HFFc6 (cell line): Measurements from ENCODE around the gene SEPTIN1. TPM values are rescaled to one million over a fixed set of nuclear protein-coding genes. Genes with fewer than 3 reads are reported as not detected.
"Not testable (repeated sequence)": the region's sequence is repeated elsewhere in the genome, so short reads cannot be mapped to it uniquely, and the experiment has no call there.

Source experiments
- DNase-seq: peaks from one replicate; pipeline ENCODE4 v3.0.0-alpha.2; 2018
- H3K27ac Mint-ChIP-seq: 2 replicates; pipeline ENCODE4 v1.8.0; 2020; ENCODE audit warnings: mild to moderate bottlenecking, mixed read lengths
- H3K27me3 Mint-ChIP-seq: 2 replicates; pipeline ENCODE4 v1.8.0; 2021; ENCODE audit warnings: mild to moderate bottlenecking, moderate library complexity, mixed read lengths; ENCODE audit not compliant: insufficient read depth
- H3K36me3 Mint-ChIP-seq: 2 replicates; pipeline ENCODE4 v1.8.0; 2021; ENCODE audit warnings: low read depth, mixed read lengths
- H3K4me1 Mint-ChIP-seq: 2 replicates; pipeline ENCODE4 v1.8.0; 2020; ENCODE audit warnings: low read depth, mixed read lengths
- H3K4me3 Mint-ChIP-seq: 2 replicates; pipeline ENCODE4 v1.8.0; 2020; ENCODE audit warnings: mild to moderate bottlenecking, moderate library complexity, mixed read lengths
- H3K9me3 Mint-ChIP-seq: 2 replicates; pipeline ENCODE4 v1.8.0; 2020; ENCODE audit warnings: mild to moderate bottlenecking, mixed read lengths
- total RNA-seq, 6 experiments: library from RNA; stranded (reverse); fragmentation: NEBNext Ultra II Directional; extraction: Animal tissue kit (Norgen Biotek cat#: 25700); gene quantifications; 2 replicates in 1 of 6; 3 replicates in 5 of 6; pipeline ENCODE4 v1.2.3, GENCODE V29; 2021
- TF ChIP-seq, protein P1 (sequence below): fragments of 200-600 bp; sonication (generic); IDR thresholded peaks from 2 replicates; pipeline ENCODE4 v1.5.0; 2021; ENCODE audit warnings: antibody characterized with exemption, mild to moderate bottlenecking

Gene SEPTIN1
- total RNA-seq, 6 experiments from 2014 or later: 1.5 to 2.8 (median 1.8) TPM

DNA sequence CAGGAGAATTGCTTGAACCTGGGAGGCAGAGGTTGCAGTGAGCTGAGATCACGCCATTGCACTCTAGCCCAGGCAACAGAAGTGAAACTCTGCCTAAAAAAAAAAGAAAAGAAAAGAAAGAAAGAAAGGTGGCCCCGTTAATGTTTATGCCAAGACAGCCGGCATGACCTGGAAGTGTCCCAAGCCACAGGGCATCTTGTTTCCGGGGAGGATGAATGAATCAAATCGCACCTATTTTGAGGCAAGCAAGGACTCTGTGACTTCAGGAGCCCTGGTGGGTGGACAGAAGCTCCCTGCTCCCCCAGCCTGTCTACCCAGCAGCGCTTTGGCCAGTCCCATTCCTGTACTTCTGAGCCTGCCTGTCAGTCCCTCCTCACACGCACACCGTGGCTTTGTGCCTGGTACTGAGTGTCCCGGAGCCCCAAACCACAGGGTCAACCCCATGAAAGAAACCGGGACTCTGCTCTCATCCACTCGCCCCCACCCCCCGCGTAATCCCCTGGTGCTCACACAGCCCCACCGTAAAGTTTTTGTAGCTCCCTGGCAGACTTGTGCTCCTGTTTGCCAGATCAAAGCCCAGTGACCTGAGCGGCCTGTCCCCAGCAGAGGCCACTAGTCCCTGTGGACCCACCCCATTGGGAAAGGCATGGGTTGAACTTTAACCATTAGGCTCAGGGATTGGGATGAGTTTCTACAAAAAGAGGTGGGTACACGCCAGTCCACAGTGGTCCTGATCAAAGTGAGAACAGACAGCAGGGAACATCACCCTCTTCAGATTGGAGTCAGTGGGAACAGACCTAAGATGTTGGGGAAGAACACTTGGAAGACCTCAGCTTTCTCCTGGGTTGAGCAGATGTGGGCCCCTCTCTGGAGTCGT is 46.5 kb downstream of the SEPTIN1 start:
- Mint-ChIP-seq H3K4me1 (peaks cover 18% of the 10 kb centered on the region), H3K27me3 (no peaks in the 10 kb centered on the region), H3K27ac (peak overlapping the region; percentile 85), H3K36me3 (no peaks in the 10 kb centered on the region), H3K4me3 (peak overlapping the region; percentile 94), H3K9me3 (no peaks in the 10 kb centered on the region)
- TF ChIP-seq, protein P1, sequence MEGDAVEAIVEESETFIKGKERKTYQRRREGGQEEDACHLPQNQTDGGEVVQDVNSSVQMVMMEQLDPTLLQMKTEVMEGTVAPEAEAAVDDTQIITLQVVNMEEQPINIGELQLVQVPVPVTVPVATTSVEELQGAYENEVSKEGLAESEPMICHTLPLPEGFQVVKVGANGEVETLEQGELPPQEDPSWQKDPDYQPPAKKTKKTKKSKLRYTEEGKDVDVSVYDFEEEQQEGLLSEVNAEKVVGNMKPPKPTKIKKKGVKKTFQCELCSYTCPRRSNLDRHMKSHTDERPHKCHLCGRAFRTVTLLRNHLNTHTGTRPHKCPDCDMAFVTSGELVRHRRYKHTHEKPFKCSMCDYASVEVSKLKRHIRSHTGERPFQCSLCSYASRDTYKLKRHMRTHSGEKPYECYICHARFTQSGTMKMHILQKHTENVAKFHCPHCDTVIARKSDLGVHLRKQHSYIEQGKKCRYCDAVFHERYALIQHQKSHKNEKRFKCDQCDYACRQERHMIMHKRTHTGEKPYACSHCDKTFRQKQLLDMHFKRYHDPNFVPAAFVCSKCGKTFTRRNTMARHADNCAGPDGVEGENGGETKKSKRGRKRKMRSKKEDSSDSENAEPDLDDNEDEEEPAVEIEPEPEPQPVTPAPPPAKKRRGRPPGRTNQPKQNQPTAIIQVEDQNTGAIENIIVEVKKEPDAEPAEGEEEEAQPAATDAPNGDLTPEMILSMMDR: no peak
- peak; percentile 19 for DNase-seq

DNA sequence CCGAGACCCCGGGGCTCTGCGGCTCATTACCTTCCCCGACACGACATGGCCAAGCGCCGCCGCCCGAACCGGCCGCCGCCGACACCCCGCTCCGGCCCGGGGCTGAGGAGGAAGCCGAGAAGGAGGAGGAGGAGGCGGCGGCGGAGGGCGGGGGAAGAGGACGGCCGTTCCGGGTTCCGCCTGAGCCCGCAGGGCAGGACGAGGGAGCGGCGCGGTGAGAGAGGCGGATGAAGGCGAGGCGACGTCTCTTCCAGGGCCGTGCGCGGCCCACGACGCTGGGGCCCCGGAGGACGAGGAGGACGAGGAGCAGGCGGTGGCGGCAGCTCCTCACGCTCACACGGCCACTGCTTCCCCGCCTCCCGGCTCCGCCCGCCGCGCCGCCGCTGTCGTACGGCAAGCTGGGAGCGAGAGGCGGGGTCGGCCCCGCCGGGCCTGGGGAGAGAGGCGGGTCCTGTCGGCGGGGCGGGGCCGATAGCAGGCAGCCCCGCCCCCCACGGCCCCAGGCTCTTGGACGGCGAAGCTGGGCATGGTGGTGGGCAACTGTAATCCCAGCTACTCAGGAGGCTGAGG is 47.2 kb downstream of the SEPTIN1 start:
- not testable (repeated sequence) for H3K36me3 Mint-ChIP-seq, H3K9me3 Mint-ChIP-seq, H3K27me3 Mint-ChIP-seq
- H3K27ac Mint-ChIP-seq: peak overlapping the region; percentile 85
- DNase-seq: peak; percentile 74
- H3K4me3 Mint-ChIP-seq: peak overlapping the region; percentile 94
- peaks cover 18% of the 10 kb centered on the region for H3K4me1 Mint-ChIP-seq

DNA sequence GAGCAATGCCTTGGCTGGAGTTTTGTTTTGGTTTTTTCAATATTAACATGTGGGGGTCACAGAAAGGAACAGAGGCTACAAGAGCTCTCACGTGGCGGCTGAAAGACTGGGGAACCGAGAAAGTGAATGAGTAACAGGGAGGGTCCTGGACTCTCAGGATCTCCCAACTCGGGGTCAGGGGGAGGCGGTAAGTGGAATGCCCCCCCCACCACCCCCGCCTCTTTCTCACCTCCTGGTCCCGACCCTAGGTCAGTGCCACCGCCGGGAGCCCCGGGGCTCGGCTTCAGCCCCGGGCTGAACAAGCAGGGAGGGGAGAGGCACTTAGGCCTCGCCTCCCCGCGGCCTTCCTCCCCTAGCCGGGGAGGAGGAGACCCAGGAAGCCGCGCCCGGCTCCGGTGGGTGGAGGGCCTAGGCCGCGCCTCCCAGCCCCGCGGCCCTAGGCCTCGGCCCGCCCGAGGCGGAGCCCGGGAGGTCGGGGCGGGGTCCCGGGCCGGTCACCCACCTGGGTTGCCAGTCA is 47.8 kb downstream of the SEPTIN1 start:
- Mint-ChIP-seq H3K4me3 (peak overlapping the region; percentile 96), H3K27ac (peak overlapping the region; percentile 85), H3K4me1 (peaks cover 18% of the 10 kb centered on the region)
- H3K27me3 Mint-ChIP-seq, H3K9me3 Mint-ChIP-seq, H3K36me3 Mint-ChIP-seq: not testable (repeated sequence)
- peak; percentile 55 for DNase-seq

Other genes with a start within 250 kb of the SEPTIN1 start
- gene CORO1A, start 199.0 kb downstream of the SEPTIN1 start, total RNA-seq: 1 to 10 TPM; 2.9 to 4.2 (median 3.7) TPM
- gene BOLA2B, start 188.9 kb downstream of the SEPTIN1 start, total RNA-seq: 100 to 1,000 TPM; 113 to 142 (median 131) TPM
- gene SLX1A, start 188.7 kb downstream of the SEPTIN1 start, total RNA-seq: 10 to 100 TPM; 13.2 to 23.3 (median 20.7) TPM
- 1 to 10 TPM; 3.4 to 8.9 (median 4.1) TPM for gene SULT1A3, start 183.3 kb downstream of the SEPTIN1 start, total RNA-seq
- 1 to 10 TPM in 5 of 6 experiments, under 1 TPM in 1; 0.91 to 7.5 (median 4.0) TPM for gene NPIPB13, start 134.1 kb downstream of the SEPTIN1 start, total RNA-seq
- 10 to 100 TPM; 76.2 to 91.0 (median 80.4) TPM for gene CD2BP2, start 27.3 kb downstream of the SEPTIN1 start, total RNA-seq
- gene TBC1D10B, start 12.1 kb downstream of the SEPTIN1 start, total RNA-seq: 10 to 100 TPM; 44.6 to 51.6 (median 46.3) TPM
- 1 to 10 TPM in 1 of 6 experiments, under 1 TPM in 2, not detected in 3; 0.77 to 1.2 (median 0.82) TPM for gene MYL11, start 7.8 kb downstream of the SEPTIN1 start, total RNA-seq
- gene ZNF48, start 12.9 kb upstream of the SEPTIN1 start, total RNA-seq: 1 to 10 TPM; 5.3 to 7.9 (median 6.1) TPM
- gene ZNF771, start 25.0 kb upstream of the SEPTIN1 start, total RNA-seq: 10 to 100 TPM; 15.8 to 19.1 (median 16.8) TPM
- 10 to 100 TPM; 24.9 to 37.9 (median 28.5) TPM for gene DCTPP1, start 47.5 kb upstream of the SEPTIN1 start, total RNA-seq
- 10 to 100 TPM; 29.7 to 36.7 (median 31.1) TPM for gene SEPHS2, start 63.3 kb upstream of the SEPTIN1 start, total RNA-seq
- gene ITGAL, start 90.2 kb upstream of the SEPTIN1 start, total RNA-seq: not detected
- 10 to 100 TPM; 19.8 to 22.8 (median 20.8) TPM for gene ZNF768, start 144.0 kb upstream of the SEPTIN1 start, total RNA-seq
- 1 to 10 TPM; 3.2 to 4.7 (median 3.8) TPM for gene ZNF747, start 152.3 kb upstream of the SEPTIN1 start, total RNA-seq
- 1 to 10 TPM; 5.1 to 6.8 (median 5.7) TPM for gene ZNF764, start 175.8 kb upstream of the SEPTIN1 start, total RNA-seq
- 10 to 100 TPM in 1 of 6 experiments, 1 to 10 TPM in 5; 5.9 to 10.4 (median 7.6) TPM for gene ZNF688, start 189.2 kb upstream of the SEPTIN1 start, total RNA-seq
- 10 to 100 TPM in 3 of 6 experiments, 1 to 10 TPM in 3; 7.3 to 12.2 (median 10.1) TPM for gene ZNF785, start 203.1 kb upstream of the SEPTIN1 start, total RNA-seq
- gene ZNF689, start 227.8 kb upstream of the SEPTIN1 start, total RNA-seq: 1 to 10 TPM; 6.9 to 8.7 (median 7.5) TPM